ENCODE measurements around the gene EEF1A2.

The EEF1A2 gene

DNA sequence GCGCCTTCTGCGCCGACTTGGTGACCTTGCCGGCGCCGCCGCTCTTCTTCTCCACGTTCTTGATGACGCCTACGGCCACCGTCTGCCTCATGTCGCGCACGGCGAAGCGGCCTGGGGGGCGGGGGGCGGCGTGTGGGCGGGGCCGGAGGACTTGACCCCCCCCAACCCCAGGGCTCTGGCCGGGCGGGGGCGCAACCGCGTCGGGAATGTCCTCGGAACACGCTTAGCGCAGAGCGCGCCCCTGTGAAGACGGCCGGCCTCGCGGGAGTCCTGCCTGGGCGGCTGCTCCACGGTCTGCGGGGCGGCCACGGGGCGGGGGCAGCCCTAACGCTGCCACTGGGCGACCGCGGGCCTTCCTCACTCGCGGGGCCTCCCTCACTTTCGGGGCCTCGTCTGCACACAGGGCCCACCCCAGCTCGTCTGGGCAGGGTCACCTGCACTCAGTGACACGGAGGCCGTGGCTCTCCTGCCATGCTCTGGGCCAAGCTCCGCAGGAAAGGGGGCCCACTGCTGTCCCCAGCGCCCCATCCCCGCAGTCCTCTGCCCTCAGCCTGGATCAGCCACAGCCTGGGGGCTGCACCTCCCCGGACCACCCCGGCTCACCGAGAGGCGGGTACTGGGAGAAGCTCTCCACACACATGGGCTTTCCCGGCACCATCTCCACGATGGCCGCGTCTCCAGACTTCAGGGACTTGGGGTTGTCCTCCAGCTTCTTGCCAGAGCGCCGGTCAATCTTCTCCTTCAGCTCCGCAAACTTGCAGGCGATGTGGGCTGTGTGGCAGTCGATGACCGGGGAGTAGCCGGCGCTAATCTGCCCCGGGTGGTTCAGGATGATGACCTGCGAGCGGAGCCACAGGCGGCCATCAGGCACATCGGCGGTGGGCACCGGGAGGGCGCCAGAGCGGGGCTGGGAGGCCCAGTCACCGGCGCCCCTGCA is 10.3 kb downstream of the EEF1A2 start:
- TF ChIP-seq FOXP2 (optimal IDR thresholded peaks at IDR 0.05; ENCODE audit: borderline replicate concordance, extremely low read depth, extremely low read length, insufficient read depth) (no peak), SIN3A (IDR thresholded peaks at IDR 0.05; ENCODE audit: borderline replicate concordance, insufficient read depth, low read length) (no peak), POLR2AphosphoS5 (IDR thresholded peaks at IDR 0.05; ENCODE audit: low read depth, low read length) (no peak), REST (IDR thresholded peaks at IDR 0.05; ENCODE audit: insufficient read depth in 1 of 2, low read depth in 2 of 2, low read length in 2 of 2) (no peak), TAF1 (IDR thresholded peaks at IDR 0.05; ENCODE audit: borderline replicate concordance, insufficient read depth, low read length) (no peak)

DNA sequence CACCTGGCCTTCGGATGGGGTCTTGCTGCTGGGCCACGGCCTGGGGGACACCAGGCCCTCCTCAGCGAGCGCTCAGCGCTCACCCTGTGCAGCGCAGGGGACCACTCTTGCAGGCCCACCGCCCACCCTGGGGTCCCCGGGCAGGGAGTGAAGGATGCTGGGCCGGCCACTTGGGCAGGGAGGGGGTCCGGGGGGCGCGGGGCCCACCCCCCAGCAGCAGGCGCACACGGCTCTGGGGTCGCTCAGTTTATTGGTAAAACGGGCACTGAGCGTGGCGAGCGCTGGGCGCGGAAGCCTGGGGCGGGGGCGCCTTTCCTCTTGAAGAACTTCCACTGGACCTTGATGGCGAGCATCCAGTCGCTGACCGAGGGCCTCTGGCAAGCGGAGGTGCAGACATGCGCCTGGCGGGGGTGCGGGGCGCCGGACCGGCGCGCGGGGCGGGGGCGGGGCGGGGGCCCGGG is 11.1 kb downstream of the EEF1A2 start:
- TF ChIP-seq REST (IDR thresholded peaks at IDR 0.05; ENCODE audit: insufficient read depth in 1 of 2, low read depth in 2 of 2, low read length in 2 of 2), result no peak
- no peak for TF ChIP-seq POLR2AphosphoS5 (IDR thresholded peaks at IDR 0.05; ENCODE audit: low read depth, low read length)
- no peak for TF ChIP-seq TAF1 (IDR thresholded peaks at IDR 0.05; ENCODE audit: borderline replicate concordance, insufficient read depth, low read length)
- no peak for TF ChIP-seq SIN3A (IDR thresholded peaks at IDR 0.05; ENCODE audit: borderline replicate concordance, insufficient read depth, low read length)
- no peak for TF ChIP-seq FOXP2 (optimal IDR thresholded peaks at IDR 0.05; ENCODE audit: borderline replicate concordance, extremely low read depth, extremely low read length, insufficient read depth)

DNA sequence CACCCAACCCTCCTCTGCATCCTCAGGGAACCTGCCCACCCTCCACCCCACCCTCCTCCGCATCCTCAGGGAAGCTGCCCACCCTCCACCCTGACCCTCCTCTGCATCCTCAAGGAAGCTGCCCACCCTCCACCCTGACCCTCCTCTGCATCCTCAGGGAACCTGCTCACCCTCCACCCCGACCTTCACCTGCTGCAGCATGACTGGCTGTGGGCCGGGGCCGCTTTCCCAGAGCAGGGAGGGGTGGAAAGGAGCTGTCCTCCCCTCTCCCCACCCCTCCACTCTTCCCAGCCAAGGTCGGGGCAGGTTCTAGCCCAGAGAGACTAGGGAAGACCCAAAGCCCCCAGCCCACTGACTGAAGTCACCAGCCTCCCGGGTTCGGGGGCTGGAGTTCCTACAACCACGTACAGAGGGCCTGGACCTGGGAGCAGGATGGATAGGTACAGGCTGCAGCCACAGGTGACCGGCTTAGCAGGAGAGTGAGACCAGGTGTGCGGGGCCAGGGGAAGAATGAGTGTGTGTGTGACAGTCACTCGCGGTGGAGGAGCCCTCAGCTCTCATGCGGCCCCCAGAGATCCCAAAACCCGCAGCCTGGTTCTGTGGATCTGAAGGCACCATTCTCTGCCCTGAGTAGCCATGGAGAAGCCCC is 11.6 kb downstream of the EEF1A2 start:
- TF ChIP-seq REST (IDR thresholded peaks at IDR 0.05; ENCODE audit: insufficient read depth in 1 of 2, low read depth in 2 of 2, low read length in 2 of 2) (no peak), TAF1 (IDR thresholded peaks at IDR 0.05; ENCODE audit: borderline replicate concordance, insufficient read depth, low read length) (no peak), FOXP2 (optimal IDR thresholded peaks at IDR 0.05; ENCODE audit: borderline replicate concordance, extremely low read depth, extremely low read length, insufficient read depth) (no peak), SIN3A (IDR thresholded peaks at IDR 0.05; ENCODE audit: borderline replicate concordance, insufficient read depth, low read length) (no peak), POLR2AphosphoS5 (IDR thresholded peaks at IDR 0.05; ENCODE audit: low read depth, low read length) (no peak)

GRCh38 chr20:63486300-63486855 is 12.5 kb downstream of the EEF1A2 start:
- TF ChIP-seq REST (IDR thresholded peaks at IDR 0.05; ENCODE audit: insufficient read depth in 1 of 2, low read depth in 2 of 2, low read length in 2 of 2) (no peak), POLR2AphosphoS5 (IDR thresholded peaks at IDR 0.05; ENCODE audit: low read depth, low read length) (no peak), TAF1 (IDR thresholded peaks at IDR 0.05; ENCODE audit: borderline replicate concordance, insufficient read depth, low read length) (no peak), FOXP2 (optimal IDR thresholded peaks at IDR 0.05; ENCODE audit: borderline replicate concordance, extremely low read depth, extremely low read length, insufficient read depth) (no peak), SIN3A (IDR thresholded peaks at IDR 0.05; ENCODE audit: borderline replicate concordance, insufficient read depth, low read length) (no peak)
